HCT116 (cell line): Measurements from ENCODE around the gene CCDC172. TPM values are rescaled to one million over a fixed set of nuclear protein-coding genes. Genes with fewer than 3 reads are reported as not detected.

Source experiments
- ATAC-seq: fragments of 200-7000 bp; cut with Tn5 transposase; 2 replicates; pipeline ENCODE4 v1.9.1; 2020; ENCODE audit warnings: mild to moderate bottlenecking, moderate library complexity
- BruUV-seq: library from RNA; stranded (reverse); fragments of 400-500 nt; replicated peaks from 2 replicates; lab custom pipeline; 2021; lab: Mats Ljungman, UMichigan
- CTCF ChIA-PET: fragments of 300-600 bp; sonication (Branson Sonifier 250); formaldehyde crosslinking; loops from one replicate; lab custom pipeline; 2021; ENCODE audit warnings: antibody characterized with exemption; lab: Charles Lee
- POLR2A ChIA-PET: fragments of 300-600, 350-600 bp; sonication (Branson Sonifier 250); formaldehyde crosslinking; loops from one replicate; lab custom pipeline; 2021; ENCODE audit warnings: antibody characterized with exemption; lab: Charles Lee
- RAD21 ChIA-PET, 2 experiments: fragments of 300-600 bp; sonication (Branson Sonifier 250); formaldehyde crosslinking; loops; one replicate each; lab custom pipeline; 2023; ENCODE audit warnings: low total read pairs in 2 of 2; ENCODE audit not compliant: uncharacterized antibody in 2 of 2, unreplicated experiment in 2 of 2, low non-redundant PET in 1 of 2; lab: Charles Lee
- DNase-seq: peaks from one replicate; pipeline ENCODE4 v3.0.0-alpha.2; 2010; ENCODE audit warnings: low read depth, low spot score
- H2AFZ ChIP-seq: fragments of 200-600 bp; shearing (Covaris generic), sonication (generic); 2 replicates; pipeline ENCODE4 v1.6.1; 2017; ENCODE audit warnings: low read depth, mixed run types, mixed read lengths, antibody characterized with exemption, low read length; ENCODE audit not compliant: poor library complexity, severe bottlenecking
- H3K27ac ChIP-seq: 2 replicates; pipeline ENCODE4 v1.5.1; 2012; ENCODE audit warnings: low read depth, low read length
- H3K27me3 ChIP-seq: fragments of 200-600 bp; sonication (generic); 2 replicates; pipeline ENCODE4 v1.6.1; 2016; ENCODE audit warnings: mixed run types, low read length, mixed read lengths; ENCODE audit not compliant: insufficient read depth
- H3K36me3 ChIP-seq, 2 experiments: fragments of 200-500 bp in 1 of 2; fragments of 200-600 bp in 1 of 2; sonication (Bioruptor generic) in 1 of 2; sonication (generic) in 1 of 2; 2 replicates each; pipeline versions ENCODE4 v1.5.1 to v1.6.1; 2014 to 2016; ENCODE audit warnings: low read length in 2 of 2, inconsistent platforms in 1 of 2, mixed read lengths in 1 of 2, mixed run types in 1 of 2; ENCODE audit not compliant: insufficient read depth in 2 of 2, control insufficient read depth in 1 of 2
- H3K4me1 ChIP-seq, 2 experiments: fragments of 200-600 bp in 1 of 2; sonication (generic) in 1 of 2; 2 replicates each; pipeline versions ENCODE4 v1.5.1 to v1.6.1; 2012 to 2017; ENCODE audit warnings: low read length in 2 of 2, inconsistent platforms in 1 of 2, mild to moderate bottlenecking in 1 of 2, mixed read lengths in 1 of 2, mixed run types in 1 of 2, moderate library complexity in 1 of 2; ENCODE audit not compliant: insufficient read depth in 2 of 2, control insufficient read depth in 1 of 2
- H3K4me2 ChIP-seq: fragments of 200-600 bp; sonication (generic); 2 replicates; pipeline ENCODE4 v1.6.1; 2017; ENCODE audit warnings: mixed run types, low read length, mixed read lengths
- H3K4me3 ChIP-seq, 2 experiments: fragments of 200-600 bp in 1 of 2; sonication (generic) in 1 of 2; replicated peaks in 1 of 2; 2 replicates each; pipeline ENCODE4 v1.5.1; 2011 to 2016; ENCODE audit warnings: low read length in 2 of 2, control low read depth in 1 of 2, low read depth in 1 of 2, mild to moderate bottlenecking in 1 of 2, mixed read lengths in 1 of 2, mixed run types in 1 of 2
- H3K79me2 ChIP-seq: fragments of 200-600 bp; sonication (generic); 2 replicates; pipeline ENCODE4 v1.6.1; 2017; ENCODE audit warnings: mild to moderate bottlenecking, mixed run types, low read length, moderate library complexity, mixed read lengths; ENCODE audit not compliant: insufficient read depth
- H3K9ac ChIP-seq: fragments of 200-600 bp; sonication (generic); 2 replicates; pipeline ENCODE4 v1.6.1; 2016; ENCODE audit warnings: low read length, mixed read lengths
- H3K9me2 ChIP-seq: fragments of 200-600 bp; sonication (generic), shearing (Covaris generic); 2 replicates; pipeline ENCODE4 v1.6.1; 2017; ENCODE audit warnings: mixed run types, mild to moderate bottlenecking, moderate library complexity; ENCODE audit not compliant: insufficient read depth
- H3K9me3 ChIP-seq, 2 experiments: fragments of 200-500 bp in 1 of 2; fragments of 200-600 bp in 1 of 2; sonication (Bioruptor generic) in 1 of 2; sonication (generic) in 1 of 2; 2 replicates each; pipeline ENCODE4 v1.6.1; 2014 to 2017; ENCODE audit warnings: low read length in 2 of 2, mixed read lengths in 2 of 2, inconsistent platforms in 1 of 2, low read depth in 1 of 2, mild to moderate bottlenecking in 1 of 2, mixed run types in 1 of 2, moderate library complexity in 1 of 2; ENCODE audit not compliant: control insufficient read depth in 1 of 2, insufficient read depth in 1 of 2
- H4K20me1 ChIP-seq: fragments of 200-600 bp; sonication (generic), shearing (Covaris generic); 2 replicates; pipeline ENCODE4 v1.6.1; 2017; ENCODE audit warnings: mixed run types, mild to moderate bottlenecking, moderate library complexity; ENCODE audit not compliant: insufficient read depth
- CBX3 ChIP-seq: IDR thresholded peaks from 2 replicates; pipeline ENCODE4 v1.6.1; 2012; ENCODE audit warnings: low read depth
- CEBPB ChIP-seq: IDR thresholded peaks from 2 replicates; pipeline ENCODE4 v1.6.1; 2012; ENCODE audit warnings: low read depth
- EGR1 ChIP-seq: IDR thresholded peaks from 2 replicates; pipeline ENCODE4 v1.6.1; 2012; ENCODE audit warnings: low read depth
- EZH2 ChIP-seq: fragments of 200-600 bp; sonication (generic); IDR thresholded peaks from 2 replicates; pipeline ENCODE4 v1.6.1; 2017; ENCODE audit warnings: antibody characterized with exemption, mixed run types
- EZH2phosphoT487 ChIP-seq: fragments of 200-600 bp; IDR thresholded peaks from 2 replicates; pipeline ENCODE4 v1.6.1; 2018; ENCODE audit warnings: antibody characterized with exemption, borderline replicate concordance
- JUND ChIP-seq: IDR thresholded peaks from 2 replicates; pipeline ENCODE4 v1.6.1; 2012
- MAX ChIP-seq: IDR thresholded peaks from 2 replicates; pipeline ENCODE4 v1.6.1; 2012
- POLR2A ChIP-seq: IDR thresholded peaks from 2 replicates; pipeline ENCODE4 v1.7.0; 2011; ENCODE audit warnings: borderline replicate concordance; ENCODE audit not compliant: insufficient read depth, insufficient read length; ENCODE audit errors: extremely low read depth
- RAD21 ChIP-seq: IDR thresholded peaks from 2 replicates; pipeline ENCODE4 v1.6.1; 2012; ENCODE audit warnings: low read depth, mild to moderate bottlenecking
- REST ChIP-seq: IDR thresholded peaks from 2 replicates; pipeline ENCODE4 v1.6.1; 2012; ENCODE audit warnings: low read depth
- SRF ChIP-seq: IDR thresholded peaks from 2 replicates; pipeline ENCODE4 v1.6.1; 2012; ENCODE audit warnings: low read depth
- YY1 ChIP-seq: IDR thresholded peaks from 2 replicates; pipeline ENCODE4 v1.6.1; 2011; ENCODE audit warnings: low read length, low read depth, moderate library complexity, mild to moderate bottlenecking; ENCODE audit not compliant: insufficient replicate concordance; ENCODE audit errors: extremely low read depth
- ZFX ChIP-seq: fragments of 450-650 bp; IDR thresholded peaks from 2 replicates; pipeline ENCODE4 v1.6.1; 2017
- ZNF274 ChIP-seq: fragments of 200-500 bp; sonication (Bioruptor generic); IDR thresholded peaks from 2 replicates; pipeline ENCODE4 v1.6.1; 2014; ENCODE audit warnings: mild to moderate bottlenecking, low read depth, low read length, inconsistent platforms
- intact Hi-C: fragments of 100-400 bp; cut with micrococcal nuclease; formaldehyde crosslinking; loops from 2 replicates; pipeline ENCODE4 v1.10.0; 2022
- total RNA-seq: library from RNA; stranded (reverse); gene quantifications from one replicate; pipeline ENCODE4 v1.2.1, GENCODE V29; 2021; ENCODE audit not compliant: unreplicated experiment
- TF ChIP-seq, protein P1 (sequence below): IDR thresholded peaks from 2 replicates; pipeline ENCODE4 v1.6.1; 2011; ENCODE audit warnings: mild to moderate bottlenecking, low read length, moderate library complexity; ENCODE audit not compliant: insufficient replicate concordance; ENCODE audit errors: extremely low read depth
- TF ChIP-seq, protein P2 (sequence below), 3 experiments: fragments of 200-600 bp in 1 of 3; sonication (generic) in 1 of 3; IDR thresholded peaks in 2 of 3; conservative IDR thresholded peaks in 1 of 3; 2 replicates each; pipeline ENCODE4 v1.5.1; 2012 to 2017; ENCODE audit warnings: low read depth in 2 of 3, low read length in 2 of 3, antibody characterized with exemption in 1 of 3, borderline replicate concordance in 1 of 3, control low read depth in 1 of 3, mild to moderate bottlenecking in 1 of 3, mixed read lengths in 1 of 3, mixed run types in 1 of 3, moderate library complexity in 1 of 3; ENCODE audit not compliant: insufficient read depth in 1 of 3
- TF ChIP-seq, protein P3 (sequence below): IDR thresholded peaks from 2 replicates; pipeline ENCODE4 v1.6.1; 2012

Gene CCDC172
- total RNA-seq, 1 experiment from 2014 or later: not detected

DNA sequence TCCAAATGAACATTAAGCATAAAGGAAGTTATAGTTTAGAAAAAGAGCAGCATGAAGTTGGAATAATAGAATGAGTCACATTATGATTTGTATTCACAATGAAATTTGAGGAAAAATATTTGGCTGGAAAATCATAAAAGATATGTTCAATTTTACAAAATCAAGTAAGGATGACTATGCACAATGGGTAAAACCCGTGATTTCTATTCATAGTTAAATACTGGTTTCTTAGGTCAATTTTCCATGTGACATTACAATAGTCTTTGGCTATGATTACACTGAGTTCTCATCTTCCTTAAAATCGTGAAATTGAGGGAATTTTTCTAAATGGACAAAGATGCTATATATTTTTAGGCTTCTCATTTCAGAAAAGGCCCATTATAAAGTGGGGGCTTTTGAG, 17.4 kb upstream of the CCDC172 start:
- CTCF ChIA-PET: no interaction called here
- no TSS peak for BruUV-seq
- H3K4me1 ChIP-seq: no peaks in the 10 kb centered on the region
- TF ChIP-seq POLR2A (no peak), JUND (no peak), CEBPB (no peak), EGR1 (no peak), REST (no peak), YY1 (no peak), SRF (no peak), EZH2 (no peak), EZH2phosphoT487 (no peak), RAD21 (no peak), ZFX (no peak), MAX (no peak), ZNF274 (no peak), CBX3 (no peak)
- TF ChIP-seq, protein P1, sequence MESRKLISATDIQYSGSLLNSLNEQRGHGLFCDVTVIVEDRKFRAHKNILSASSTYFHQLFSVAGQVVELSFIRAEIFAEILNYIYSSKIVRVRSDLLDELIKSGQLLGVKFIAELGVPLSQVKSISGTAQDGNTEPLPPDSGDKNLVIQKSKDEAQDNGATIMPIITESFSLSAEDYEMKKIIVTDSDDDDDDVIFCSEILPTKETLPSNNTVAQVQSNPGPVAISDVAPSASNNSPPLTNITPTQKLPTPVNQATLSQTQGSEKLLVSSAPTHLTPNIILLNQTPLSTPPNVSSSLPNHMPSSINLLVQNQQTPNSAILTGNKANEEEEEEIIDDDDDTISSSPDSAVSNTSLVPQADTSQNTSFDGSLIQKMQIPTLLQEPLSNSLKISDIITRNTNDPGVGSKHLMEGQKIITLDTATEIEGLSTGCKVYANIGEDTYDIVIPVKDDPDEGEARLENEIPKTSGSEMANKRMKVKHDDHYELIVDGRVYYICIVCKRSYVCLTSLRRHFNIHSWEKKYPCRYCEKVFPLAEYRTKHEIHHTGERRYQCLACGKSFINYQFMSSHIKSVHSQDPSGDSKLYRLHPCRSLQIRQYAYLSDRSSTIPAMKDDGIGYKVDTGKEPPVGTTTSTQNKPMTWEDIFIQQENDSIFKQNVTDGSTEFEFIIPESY: no peak
- TF ChIP-seq, protein P2, sequence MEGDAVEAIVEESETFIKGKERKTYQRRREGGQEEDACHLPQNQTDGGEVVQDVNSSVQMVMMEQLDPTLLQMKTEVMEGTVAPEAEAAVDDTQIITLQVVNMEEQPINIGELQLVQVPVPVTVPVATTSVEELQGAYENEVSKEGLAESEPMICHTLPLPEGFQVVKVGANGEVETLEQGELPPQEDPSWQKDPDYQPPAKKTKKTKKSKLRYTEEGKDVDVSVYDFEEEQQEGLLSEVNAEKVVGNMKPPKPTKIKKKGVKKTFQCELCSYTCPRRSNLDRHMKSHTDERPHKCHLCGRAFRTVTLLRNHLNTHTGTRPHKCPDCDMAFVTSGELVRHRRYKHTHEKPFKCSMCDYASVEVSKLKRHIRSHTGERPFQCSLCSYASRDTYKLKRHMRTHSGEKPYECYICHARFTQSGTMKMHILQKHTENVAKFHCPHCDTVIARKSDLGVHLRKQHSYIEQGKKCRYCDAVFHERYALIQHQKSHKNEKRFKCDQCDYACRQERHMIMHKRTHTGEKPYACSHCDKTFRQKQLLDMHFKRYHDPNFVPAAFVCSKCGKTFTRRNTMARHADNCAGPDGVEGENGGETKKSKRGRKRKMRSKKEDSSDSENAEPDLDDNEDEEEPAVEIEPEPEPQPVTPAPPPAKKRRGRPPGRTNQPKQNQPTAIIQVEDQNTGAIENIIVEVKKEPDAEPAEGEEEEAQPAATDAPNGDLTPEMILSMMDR (IDR thresholded peaks at IDR 0.05 in 2 of 3, conservative IDR thresholded peaks at IDR 0.05 in 1 of 3; ENCODE audit: borderline replicate concordance in 1 of 3, insufficient read depth in 1 of 3, low read depth in 2 of 3, low read length in 2 of 3): no peak
- TF ChIP-seq, protein P3, sequence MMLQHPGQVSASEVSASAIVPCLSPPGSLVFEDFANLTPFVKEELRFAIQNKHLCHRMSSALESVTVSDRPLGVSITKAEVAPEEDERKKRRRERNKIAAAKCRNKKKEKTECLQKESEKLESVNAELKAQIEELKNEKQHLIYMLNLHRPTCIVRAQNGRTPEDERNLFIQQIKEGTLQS: no peak
- TF ChIP-seq, all 23 proteins: peak for 0
- ATAC-seq (no peak), DNase-seq (no peak)
- Histone ChIP-seq H3K79me2 (no peaks in the 10 kb centered on the region), H3K4me3 (no peak overlapping the region), H3K27me3 (peaks cover 23% of the 10 kb centered on the region), H4K20me1 (no peaks in the 10 kb centered on the region), H3K9me2 (no peaks in the 10 kb centered on the region), H3K9me3 (no peaks in the 10 kb centered on the region), H3K9ac (no peak overlapping the region), H3K36me3 (no peaks in the 10 kb centered on the region), H3K27ac (no peak overlapping the region), H3K4me2 (no peak overlapping the region), H2AFZ (no peak overlapping the region)
- RAD21 ChIA-PET: no interaction called here
- POLR2A ChIA-PET: no interaction called here
- intact Hi-C loops: no loop called here
